ENCODE measurements around the gene KY. TPM values are rescaled to one million over a fixed set of nuclear protein-coding genes. Genes with fewer than 3 reads are reported as not detected.

Gene KY
- total RNA-seq, 2 donors from 2014 or later: 0.26 TPM; not detected in 1

DNA sequence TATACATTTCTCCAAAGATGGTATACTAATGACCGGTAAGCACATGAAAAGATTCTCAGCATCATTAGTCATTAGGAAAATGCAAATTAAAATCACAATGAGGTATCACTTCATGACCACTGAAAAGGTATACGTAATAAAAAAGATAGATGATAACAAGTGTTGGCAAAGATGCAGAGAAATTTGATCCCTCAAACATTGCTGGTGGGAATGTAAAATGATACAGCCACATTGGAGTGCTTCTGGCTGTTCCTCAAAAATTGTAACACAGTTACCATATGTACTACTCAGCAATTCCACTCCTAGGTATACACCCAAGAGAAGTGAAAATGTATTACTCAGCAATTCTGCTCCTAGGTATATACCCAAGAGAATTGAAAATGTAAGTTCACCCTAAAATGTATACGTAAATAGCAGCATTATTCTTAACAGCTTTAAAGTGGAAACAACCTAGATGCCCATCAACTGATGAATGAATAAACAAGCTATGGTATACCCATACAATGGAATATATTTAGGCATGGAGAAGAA, 25.0 kb upstream of the KY start:
- Histone ChIP-seq H3K4me1 (no peaks in the 10 kb centered on the region), H3K27me3 (no peaks in the 10 kb centered on the region), H3K27ac (no peak overlapping the region), H3K9me3 (peaks cover 0 to 7% (median 0%) of the 10 kb centered on the region in 3 donors), H3K36me3 (replicated peaks in 1 of 2; ENCODE audit: insufficient read depth in 1 of 2, low read depth in 2 of 2) (no peaks in the 10 kb centered on the region), H3K4me3 (no peak overlapping the region)
- 77 to 78% methylated on average over 3 of the region's 3 CpGs for WGBS, 2 donors
- TF ChIP-seq, protein P1, sequence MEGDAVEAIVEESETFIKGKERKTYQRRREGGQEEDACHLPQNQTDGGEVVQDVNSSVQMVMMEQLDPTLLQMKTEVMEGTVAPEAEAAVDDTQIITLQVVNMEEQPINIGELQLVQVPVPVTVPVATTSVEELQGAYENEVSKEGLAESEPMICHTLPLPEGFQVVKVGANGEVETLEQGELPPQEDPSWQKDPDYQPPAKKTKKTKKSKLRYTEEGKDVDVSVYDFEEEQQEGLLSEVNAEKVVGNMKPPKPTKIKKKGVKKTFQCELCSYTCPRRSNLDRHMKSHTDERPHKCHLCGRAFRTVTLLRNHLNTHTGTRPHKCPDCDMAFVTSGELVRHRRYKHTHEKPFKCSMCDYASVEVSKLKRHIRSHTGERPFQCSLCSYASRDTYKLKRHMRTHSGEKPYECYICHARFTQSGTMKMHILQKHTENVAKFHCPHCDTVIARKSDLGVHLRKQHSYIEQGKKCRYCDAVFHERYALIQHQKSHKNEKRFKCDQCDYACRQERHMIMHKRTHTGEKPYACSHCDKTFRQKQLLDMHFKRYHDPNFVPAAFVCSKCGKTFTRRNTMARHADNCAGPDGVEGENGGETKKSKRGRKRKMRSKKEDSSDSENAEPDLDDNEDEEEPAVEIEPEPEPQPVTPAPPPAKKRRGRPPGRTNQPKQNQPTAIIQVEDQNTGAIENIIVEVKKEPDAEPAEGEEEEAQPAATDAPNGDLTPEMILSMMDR (IDR thresholded peaks at IDR 0.05): no peak
- TF ChIP-seq POLR2A (IDR thresholded peaks at IDR 0.05): no peak
- DNase-seq (no peak), ATAC-seq (no peak)
- intact Hi-C loops (cut with DNase I): no loop called here

DNA sequence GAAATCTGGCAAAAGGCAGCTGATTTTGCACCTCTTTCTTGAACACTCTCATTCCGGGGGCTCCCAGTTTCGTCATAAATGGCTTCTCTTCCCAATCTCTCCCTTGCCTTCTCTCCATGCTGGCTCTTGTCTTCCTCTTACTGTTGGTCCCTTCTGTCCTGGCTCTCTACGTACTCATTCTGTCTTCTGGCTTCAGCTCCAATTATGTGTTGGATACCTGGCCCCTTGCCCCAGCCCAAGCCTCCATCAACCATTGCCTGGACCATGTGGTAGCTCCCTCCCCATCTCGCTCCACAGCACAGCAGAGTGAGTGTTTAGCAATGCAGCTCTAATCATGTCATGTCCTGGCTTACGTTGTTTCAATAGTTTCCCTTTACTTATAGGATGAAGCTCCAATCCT, 21.7 kb upstream of the KY start:
- no peak for TF ChIP-seq POLR2A (IDR thresholded peaks at IDR 0.05)
- TF ChIP-seq, protein P1 (IDR thresholded peaks at IDR 0.05): no peak
- 83 to 90% methylated on average over 5 of the region's 5 CpGs for WGBS, 2 donors
- H3K36me3 ChIP-seq (replicated peaks in 1 of 2; ENCODE audit: insufficient read depth in 1 of 2, low read depth in 2 of 2): no peaks in the 10 kb centered on the region
- intact Hi-C loops (cut with DNase I): no loop called here
- H3K4me1 ChIP-seq: no peaks in the 10 kb centered on the region
- ATAC-seq (no peak), DNase-seq (no peak)
- no peak overlapping the region for H3K4me3 ChIP-seq
- no peak overlapping the region for H3K27ac ChIP-seq
- no peaks in the 10 kb centered on the region for H3K27me3 ChIP-seq
- peaks cover 0 to 7% (median 0%) of the 10 kb centered on the region in 3 donors for H3K9me3 ChIP-seq

DNA sequence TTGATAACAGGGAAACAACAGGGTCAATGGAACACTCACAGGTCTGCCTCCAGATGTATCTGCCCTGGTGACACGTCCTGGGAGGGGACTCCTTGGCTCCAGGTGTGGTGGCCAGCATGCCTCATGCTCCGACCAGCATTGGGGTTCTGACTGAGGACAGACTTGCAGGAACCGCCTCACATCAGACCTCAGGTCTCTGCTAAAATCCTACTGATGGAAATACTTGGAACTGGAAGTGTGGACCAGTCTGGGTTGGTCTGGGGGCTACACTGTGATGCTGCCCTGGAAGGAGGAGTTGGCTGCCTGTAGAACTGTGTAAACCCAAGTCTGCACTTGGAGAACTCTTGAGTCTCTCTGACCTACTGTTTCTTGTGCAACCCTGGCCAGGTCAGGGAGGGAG, 17.1 kb upstream of the KY start:
- H3K4me1 ChIP-seq: no peaks in the 10 kb centered on the region
- H3K9me3 ChIP-seq: peaks cover 0 to 4% (median 0%) of the 10 kb centered on the region in 3 donors
- TF ChIP-seq POLR2A (IDR thresholded peaks at IDR 0.05): no peak
- TF ChIP-seq, protein P1 (IDR thresholded peaks at IDR 0.05): no peak
- H3K4me3 ChIP-seq: no peak overlapping the region
- no peaks in the 10 kb centered on the region for H3K36me3 ChIP-seq (replicated peaks in 1 of 2; ENCODE audit: insufficient read depth in 1 of 2, low read depth in 2 of 2)
- intact Hi-C loops (cut with DNase I): no loop called here
- ATAC-seq (no peak), DNase-seq (no peak)
- H3K27ac ChIP-seq: no peak overlapping the region
- no peaks in the 10 kb centered on the region for H3K27me3 ChIP-seq
- 59 to 63% methylated on average over 3 of the region's 3 CpGs for WGBS, 2 donors

DNA sequence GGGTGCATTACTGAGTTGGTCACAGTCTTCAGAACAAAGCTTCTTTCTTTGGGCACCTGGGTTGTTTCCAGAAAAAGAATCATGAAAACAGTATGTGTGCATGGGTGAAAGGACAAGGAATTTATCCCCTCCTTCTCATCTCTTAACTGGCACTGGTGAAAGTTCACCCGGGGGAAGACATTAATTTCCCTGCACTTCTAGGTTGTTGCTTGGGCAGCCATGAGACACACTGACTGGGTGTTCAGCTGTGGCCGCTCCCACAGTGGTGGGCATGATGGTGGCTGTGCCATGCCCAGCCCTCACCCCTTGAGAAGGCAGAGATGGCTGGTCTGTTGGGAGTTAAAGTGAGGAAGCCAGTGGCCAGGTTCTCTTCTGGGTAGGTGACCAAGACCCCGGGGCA, 16.6 kb upstream of the KY start:
- TF ChIP-seq POLR2A (IDR thresholded peaks at IDR 0.05): no peak
- TF ChIP-seq, protein P1 (IDR thresholded peaks at IDR 0.05): no peak
- intact Hi-C loops (cut with DNase I): no loop called here

DNA sequence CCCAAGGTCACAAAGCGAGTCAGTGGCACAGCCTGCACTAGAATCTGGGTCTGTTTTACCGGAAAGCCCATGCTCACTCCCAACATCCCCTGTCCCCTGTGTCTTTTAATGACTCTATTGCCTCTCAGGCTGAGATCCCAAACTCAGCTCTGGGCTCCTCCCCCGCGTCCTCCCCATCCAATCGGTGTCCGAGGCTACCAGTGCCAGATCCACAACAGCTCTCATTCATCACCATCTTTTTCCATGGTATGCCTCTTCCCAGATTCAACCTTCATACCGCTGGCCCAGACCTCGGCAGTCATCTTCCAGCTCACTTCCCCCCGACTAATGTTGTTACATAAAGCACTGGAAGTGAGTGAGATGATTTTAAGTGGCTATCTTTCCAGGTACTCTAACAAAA, 16.1 kb upstream of the KY start:
- H3K36me3 ChIP-seq (replicated peaks in 1 of 2; ENCODE audit: insufficient read depth in 1 of 2, low read depth in 2 of 2): no peaks in the 10 kb centered on the region
- intact Hi-C loops (cut with DNase I): no loop called here
- H3K4me1 ChIP-seq: no peaks in the 10 kb centered on the region
- H3K27ac ChIP-seq: no peak overlapping the region
- no peaks in the 10 kb centered on the region for H3K9me3 ChIP-seq
- ATAC-seq (no peak), DNase-seq (no peak)
- no peak for TF ChIP-seq POLR2A (IDR thresholded peaks at IDR 0.05)
- TF ChIP-seq, protein P1 (IDR thresholded peaks at IDR 0.05): no peak
- WGBS, 2 donors: 59 to 74% methylated on average over 9 of the region's 9 CpGs
- no peaks in the 10 kb centered on the region for H3K27me3 ChIP-seq
- H3K4me3 ChIP-seq: no peak overlapping the region

More for the DNA sequence above, 16.6 kb upstream of the KY start:
- no peak for ATAC-seq
- WGBS, 2 donors: 54 to 65% methylated on average over 3 of the region's 3 CpGs
- Histone ChIP-seq H3K27ac (no peak overlapping the region), H3K4me1 (no peaks in the 10 kb centered on the region), H3K9me3 (no peaks in the 10 kb centered on the region), H3K4me3 (no peak overlapping the region), H3K36me3 (replicated peaks in 1 of 2; ENCODE audit: insufficient read depth in 1 of 2, low read depth in 2 of 2) (no peaks in the 10 kb centered on the region), H3K27me3 (no peaks in the 10 kb centered on the region)
- DNase-seq: no peak
